ENCODE results near the gene TMEM190.

DNA sequence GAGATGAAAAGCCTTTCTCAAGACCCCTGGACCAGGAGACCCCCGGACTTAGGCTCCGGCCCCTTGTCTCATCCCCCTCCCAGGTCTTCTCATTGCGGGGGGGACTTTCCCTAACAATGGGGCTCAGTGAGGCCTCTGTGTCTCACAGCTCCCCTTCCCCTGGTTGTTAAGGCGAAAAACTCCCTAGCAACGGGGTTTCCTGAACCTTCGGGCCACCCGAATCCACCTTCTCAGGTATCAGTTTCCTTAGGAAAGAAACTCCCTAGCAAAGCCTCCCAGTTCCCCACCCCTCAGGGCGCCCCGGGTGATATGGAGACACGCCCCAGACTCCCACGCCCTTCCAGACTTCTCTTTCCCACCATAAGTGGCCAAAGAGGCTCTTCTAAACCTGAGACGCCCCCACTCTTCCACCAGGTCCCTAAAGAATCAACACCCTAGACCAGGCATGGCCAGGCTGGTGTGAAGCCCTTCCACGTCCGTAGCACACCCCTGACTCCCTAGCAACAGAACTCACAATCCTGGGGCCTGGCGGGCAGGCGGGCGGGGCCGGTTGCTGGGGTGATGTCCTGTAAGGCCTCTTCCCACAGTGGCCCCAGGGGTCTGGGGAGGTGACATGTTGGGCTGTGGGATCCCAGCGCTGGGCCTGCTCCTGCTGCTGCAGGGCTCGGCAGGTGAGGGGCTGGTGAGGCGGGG is at the start of gene TMEM190:
- TF ChIP-seq, protein P1, sequence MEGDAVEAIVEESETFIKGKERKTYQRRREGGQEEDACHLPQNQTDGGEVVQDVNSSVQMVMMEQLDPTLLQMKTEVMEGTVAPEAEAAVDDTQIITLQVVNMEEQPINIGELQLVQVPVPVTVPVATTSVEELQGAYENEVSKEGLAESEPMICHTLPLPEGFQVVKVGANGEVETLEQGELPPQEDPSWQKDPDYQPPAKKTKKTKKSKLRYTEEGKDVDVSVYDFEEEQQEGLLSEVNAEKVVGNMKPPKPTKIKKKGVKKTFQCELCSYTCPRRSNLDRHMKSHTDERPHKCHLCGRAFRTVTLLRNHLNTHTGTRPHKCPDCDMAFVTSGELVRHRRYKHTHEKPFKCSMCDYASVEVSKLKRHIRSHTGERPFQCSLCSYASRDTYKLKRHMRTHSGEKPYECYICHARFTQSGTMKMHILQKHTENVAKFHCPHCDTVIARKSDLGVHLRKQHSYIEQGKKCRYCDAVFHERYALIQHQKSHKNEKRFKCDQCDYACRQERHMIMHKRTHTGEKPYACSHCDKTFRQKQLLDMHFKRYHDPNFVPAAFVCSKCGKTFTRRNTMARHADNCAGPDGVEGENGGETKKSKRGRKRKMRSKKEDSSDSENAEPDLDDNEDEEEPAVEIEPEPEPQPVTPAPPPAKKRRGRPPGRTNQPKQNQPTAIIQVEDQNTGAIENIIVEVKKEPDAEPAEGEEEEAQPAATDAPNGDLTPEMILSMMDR (IDR thresholded peaks at IDR 0.05 in 2 of 3, conservative IDR thresholded peaks at IDR 0.05 in 1 of 3; ENCODE audit: control insufficient read depth in 2 of 3, extremely low read depth in 1 of 3, insufficient read depth in 1 of 3, low read depth in 3 of 3, low read length in 3 of 3), result no peak
- TF ChIP-seq POLR2A (IDR thresholded peaks at IDR 0.05; ENCODE audit: low read depth, low read length) (no peak), SMC3 (IDR thresholded peaks at IDR 0.05; ENCODE audit: borderline replicate concordance, low read length) (no peak), KDM1A (IDR thresholded peaks at IDR 0.05; ENCODE audit: borderline replicate concordance) (no peak), CBX5 (IDR thresholded peaks at IDR 0.05; ENCODE audit: low read depth) (no peak), TCF12 (IDR thresholded peaks at IDR 0.05; ENCODE audit: low read depth, low read length) (no peak), NFYA (IDR thresholded peaks at IDR 0.05; ENCODE audit: borderline replicate concordance, low read depth, low read length) (no peak), BACH1 (IDR thresholded peaks at IDR 0.05; ENCODE audit: borderline replicate concordance) (no peak), MXI1 (IDR thresholded peaks at IDR 0.05; ENCODE audit: low read depth, low read length) (no peak), BRCA1 (IDR thresholded peaks at IDR 0.05; ENCODE audit: low read depth, low read length) (no peak), ATF7 (IDR thresholded peaks at IDR 0.05; ENCODE audit: low read depth) (no peak), RFX5 (IDR thresholded peaks at IDR 0.05; ENCODE audit: low read depth, low read length) (no peak)
- TF ChIP-seq, protein P2, sequence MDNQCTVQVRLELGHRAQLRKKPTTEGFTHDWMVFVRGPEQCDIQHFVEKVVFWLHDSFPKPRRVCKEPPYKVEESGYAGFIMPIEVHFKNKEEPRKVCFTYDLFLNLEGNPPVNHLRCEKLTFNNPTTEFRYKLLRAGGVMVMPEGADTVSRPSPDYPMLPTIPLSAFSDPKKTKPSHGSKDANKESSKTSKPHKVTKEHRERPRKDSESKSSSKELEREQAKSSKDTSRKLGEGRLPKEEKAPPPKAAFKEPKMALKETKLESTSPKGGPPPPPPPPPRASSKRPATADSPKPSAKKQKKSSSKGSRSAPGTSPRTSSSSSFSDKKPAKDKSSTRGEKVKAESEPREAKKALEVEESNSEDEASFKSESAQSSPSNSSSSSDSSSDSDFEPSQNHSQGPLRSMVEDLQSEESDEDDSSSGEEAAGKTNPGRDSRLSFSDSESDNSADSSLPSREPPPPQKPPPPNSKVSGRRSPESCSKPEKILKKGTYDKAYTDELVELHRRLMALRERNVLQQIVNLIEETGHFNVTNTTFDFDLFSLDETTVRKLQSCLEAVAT (IDR thresholded peaks at IDR 0.05), result no peak

All from GM12878 (cell line).